Activated CD4-positive, alpha-beta T cell treated with anti-CD3 and anti-CD28 coated beads, Interleukin-2, Interleukin-6, amounts not matched to agents 100 ng/mL and 50 ng/mL, durations not matched to agents 16 hours and 8 hours (primary cell): ENCODE data around the gene CNN3.

Experiments used
- DNase-seq: peaks from one replicate; pipeline ENCODE4 v3.0.0-alpha.2; 2020

The CNN3 gene

GRCh38 chr1:94851571-94851970 lies 75.3 kb downstream of the CNN3 start:
- no peak for DNase-seq
